Amniotic epithelial cell (primary cell): ENCODE data around the gene KRTAP5-6.

ENCODE experiments used
- DNase-seq: peaks from one replicate; pipeline ENCODE4 v3.0.0-alpha.2; 2010; ENCODE audit warnings: low read depth

Gene KRTAP5-6

DNA sequence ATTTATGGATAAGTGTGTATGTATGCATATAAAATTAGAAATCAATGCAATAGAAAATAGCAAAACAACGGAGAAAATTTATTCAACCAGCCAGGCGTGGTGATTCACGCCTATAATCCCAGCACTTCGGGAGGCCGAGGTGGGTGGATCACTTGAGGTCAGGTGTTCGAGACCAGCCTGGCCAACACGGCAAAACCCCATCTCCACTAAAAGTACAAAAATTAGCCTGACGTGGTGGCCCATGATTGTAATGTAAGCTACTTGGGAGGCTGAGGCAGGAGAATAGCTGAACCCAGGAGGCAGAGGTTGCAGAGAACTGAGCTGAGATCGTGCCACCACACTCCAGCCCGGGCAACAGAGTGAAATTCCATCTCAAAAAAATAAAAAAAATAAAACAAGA lies 5.5 kb downstream of the KRTAP5-6 start:
- no peak for DNase-seq

DNA sequence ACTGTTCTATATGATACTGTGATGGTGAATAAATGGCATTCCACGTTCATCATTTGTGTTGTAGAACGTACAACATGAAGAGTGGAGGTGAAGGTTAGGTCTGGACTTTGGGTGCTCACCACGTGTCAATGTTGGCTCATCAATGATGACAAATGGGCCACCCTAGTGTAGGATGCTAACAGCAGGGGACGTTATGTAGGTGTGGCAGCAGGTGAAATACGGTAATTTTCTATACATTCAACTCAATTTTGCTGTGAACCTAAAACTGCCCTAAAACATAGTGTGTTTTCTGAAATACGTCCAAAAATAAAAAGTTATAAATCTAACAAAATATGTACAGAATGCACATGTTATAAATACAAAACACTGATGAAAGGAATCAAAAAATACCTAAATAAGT lies 6.2 kb downstream of the KRTAP5-6 start:
- DNase-seq: no peak

DNA sequence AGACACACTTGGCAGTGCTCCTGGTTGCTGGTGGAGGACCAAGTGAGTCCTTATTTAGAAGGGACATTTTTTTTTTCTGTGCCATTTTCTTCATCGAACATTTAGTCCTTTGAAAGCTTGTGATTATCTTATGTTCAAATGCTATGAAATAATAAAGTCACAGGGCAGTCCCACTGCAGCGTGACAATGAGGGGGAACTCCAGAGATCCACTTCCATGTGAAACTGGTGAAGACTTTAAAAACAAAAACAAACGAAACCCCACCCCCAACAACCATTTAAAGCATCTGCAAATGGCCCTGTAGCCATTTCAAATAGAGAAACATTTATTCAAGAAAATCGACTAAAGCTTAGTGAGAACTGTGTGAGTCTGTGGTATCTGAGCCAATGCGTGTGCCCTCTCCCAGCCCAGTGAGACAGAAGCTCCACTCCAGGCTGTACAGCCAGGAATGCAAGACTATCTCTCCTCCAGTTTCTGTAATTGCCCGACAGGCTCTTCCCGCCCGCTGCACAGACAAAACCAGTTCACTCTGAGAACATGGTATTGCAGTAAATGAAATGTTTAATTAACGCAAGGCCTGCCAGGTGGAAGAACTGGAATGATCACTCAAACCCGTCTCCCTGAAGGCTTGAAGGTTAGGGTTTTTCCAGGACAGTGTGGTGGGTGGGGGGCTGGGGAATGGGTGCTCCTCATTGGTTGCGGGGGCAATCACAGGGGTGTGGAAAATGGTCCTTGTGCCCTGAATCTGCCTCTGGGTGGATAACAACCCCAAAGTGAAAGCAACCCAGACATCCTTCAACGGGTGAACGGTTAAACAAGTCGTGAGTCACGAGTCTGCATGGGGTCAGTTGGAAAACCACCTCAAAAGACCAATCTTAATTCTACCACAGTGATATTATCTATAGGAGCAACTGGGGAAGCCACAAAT lies 8.4 kb downstream of the KRTAP5-6 start:
- DNase-seq: peak; percentile 40

DNA sequence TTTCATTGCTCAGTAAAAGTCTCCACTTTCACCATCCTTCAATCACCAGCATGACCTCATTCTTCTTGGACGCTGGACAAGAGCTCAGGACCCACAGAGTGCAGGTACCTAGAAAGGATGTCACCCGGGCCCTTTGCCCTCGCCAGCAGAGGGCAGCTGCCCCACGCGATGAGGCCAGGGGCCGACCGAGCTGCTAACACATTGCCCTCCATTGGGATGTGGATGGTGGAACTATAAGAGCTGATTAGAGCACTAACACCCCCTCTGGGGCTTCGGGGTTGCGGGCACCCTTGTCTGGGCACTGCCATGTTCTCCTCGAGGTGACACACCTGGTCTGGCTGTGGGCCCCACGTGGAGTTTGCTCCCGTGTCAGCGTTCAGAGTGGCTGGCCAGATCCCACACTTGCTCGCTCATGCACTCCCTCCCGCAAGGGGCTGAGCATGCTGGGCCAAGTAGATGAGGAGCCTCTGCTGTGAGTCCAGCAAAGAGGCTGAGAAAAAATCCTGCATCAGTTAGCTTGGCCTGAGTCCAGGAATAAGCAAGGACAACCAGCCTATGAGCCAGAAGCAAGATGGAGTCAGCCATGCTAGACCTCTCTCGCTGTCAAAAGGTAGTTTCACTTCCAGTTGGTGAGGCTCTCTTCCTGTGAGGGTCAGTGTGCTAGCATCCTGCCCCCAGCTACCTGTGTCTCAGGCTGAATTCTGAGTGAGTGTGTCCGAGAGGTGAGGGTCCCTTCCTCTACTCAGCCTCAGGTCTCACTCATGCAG lies 9.8 kb downstream of the KRTAP5-6 start:
- no peak for DNase-seq

DNA sequence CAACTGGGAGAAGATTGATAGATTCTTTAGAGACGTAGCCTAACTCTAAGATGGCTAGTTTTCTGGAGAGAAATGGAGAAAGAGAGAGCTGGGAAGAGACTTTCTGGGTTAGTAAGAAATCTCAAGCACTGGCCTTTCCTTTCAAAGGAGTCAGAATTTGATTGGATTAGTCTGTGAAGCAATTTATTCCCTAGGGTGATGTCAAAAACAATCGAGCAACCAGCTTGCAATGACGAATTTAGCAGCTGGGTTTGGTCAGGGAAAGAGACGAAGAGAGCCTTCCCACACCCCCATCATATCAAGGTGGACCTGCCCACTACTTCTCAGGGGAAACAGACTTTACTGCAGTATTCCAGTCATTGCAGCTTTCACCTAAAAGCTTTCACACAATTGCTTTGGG lies 10.8 kb downstream of the KRTAP5-6 start:
- DNase-seq: no peak

DNA sequence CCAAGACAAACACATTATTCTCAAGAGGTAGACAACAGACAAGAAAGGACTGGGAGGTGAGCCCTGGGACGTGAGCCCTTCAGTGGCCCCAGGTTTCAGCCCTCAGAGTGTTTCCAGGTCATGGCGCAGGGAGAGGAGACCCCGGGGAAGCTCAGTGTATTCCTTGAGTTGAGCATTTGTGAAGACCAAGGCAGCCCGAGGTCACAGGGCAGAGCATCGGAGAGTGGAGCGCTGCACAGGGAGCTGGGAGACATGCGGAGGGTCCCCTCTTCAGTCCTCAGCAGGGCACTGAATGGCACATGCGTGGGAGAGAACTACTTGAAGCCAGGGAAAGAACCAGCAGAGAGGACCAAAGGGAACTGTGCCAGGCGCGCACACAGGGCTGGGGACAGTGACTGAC lies 11.7 kb downstream of the KRTAP5-6 start:
- no peak for DNase-seq

DNA sequence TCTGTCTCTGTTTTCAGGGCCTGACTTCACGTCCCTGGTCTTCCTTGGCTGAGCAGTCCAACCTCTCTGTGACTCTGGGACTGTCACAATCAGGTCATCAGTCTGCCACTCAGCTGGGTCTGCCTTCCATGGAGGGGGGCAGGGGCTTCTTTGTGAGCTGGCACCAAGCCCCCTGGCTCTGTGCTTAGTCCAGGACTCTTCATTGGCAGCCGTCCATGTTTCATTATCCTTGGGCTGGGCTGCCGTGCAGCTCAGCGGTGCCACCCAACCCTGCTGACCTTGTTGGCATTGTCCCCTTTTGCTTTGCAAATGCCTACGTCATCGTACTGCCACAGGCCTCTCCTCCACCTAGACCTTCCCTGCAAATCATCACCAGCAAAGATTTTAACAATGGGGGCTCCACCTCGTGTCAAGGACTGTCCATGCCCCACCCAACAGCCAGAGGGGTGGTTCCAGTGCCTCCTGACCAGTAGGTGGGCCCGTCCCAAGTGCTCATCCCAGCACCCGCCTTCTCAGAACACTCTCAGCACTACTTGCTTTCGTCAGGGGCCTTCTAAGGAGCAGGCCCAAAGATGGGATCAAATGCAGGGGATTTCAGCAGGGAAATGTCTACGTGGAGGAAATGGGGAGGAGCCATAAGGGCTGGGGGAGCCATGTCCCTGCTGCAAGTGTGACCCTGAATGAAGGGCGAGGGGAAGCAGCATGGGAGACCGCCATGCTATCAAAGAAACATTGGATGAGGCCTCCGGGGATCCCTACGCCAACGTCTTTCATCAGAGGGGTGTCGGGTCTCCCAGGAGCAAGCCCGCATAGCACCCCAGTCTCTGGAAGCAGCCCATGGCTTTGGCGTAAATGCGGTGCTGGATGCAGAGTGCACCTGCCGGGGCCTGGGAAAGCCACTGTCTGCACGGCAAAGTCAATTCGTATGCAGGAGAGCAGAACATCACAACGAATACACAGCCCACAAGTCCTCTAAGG lies 18.2 kb downstream of the KRTAP5-6 start:
- DNase-seq: no peak

DNA sequence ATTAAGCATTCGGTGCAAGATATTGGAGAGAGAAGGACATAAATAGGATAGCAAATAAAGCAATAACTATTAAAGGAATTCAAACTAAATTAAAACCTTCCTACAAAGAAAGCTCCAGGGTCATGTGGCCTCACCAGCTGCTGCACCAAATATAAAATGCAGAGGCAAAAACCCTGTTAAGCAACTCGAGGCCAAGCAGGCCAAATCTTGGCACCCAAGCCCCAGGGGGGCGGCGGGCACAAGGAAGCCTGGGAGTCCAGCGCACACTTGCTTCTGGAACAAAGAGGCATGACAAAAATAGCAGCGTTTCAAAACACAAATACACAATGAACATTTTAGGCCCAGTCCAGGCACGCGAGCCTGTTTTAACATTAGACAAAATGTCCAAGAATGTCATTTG lies 20.8 kb downstream of the KRTAP5-6 start:
- no peak for DNase-seq

DNA sequence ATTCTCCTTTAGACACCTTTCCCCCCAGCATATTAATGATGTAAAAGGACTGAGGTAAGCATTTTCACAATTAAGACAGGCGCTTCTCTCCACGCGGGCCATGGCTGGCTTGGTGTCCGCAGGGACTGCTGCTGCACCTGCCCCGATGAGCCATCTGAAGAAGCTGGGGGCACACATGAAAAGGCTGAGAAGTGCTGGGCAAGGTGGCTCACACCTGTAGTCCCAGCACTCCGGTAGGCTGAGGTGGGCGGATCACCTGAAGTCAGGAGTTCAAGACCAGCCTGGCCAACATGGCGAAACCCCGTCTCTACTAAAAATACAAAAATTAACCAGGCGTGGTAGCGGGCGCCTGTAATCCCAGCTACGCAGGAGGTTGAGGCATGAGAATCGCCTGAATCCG lies 21.3 kb downstream of the KRTAP5-6 start:
- DNase-seq: no peak

DNA sequence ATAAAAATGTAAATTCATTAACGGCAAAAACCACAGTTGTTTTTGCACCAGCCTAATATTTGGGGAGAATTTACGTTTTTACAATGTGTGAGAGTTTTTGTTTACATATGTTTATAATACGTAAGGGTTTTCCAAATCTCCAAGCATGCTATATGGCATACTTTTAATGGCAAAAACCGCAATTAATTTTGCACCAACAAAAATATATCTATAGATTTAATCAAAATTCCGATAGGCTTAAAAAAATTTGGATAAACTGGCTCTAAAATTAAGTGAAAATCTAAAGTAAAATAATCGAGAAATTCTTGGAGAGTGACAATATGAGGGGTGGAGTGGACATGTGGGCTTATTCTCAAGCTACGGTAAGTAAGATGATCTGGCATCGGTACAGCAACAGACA lies 22.8 kb downstream of the KRTAP5-6 start:
- no peak for DNase-seq

DNA sequence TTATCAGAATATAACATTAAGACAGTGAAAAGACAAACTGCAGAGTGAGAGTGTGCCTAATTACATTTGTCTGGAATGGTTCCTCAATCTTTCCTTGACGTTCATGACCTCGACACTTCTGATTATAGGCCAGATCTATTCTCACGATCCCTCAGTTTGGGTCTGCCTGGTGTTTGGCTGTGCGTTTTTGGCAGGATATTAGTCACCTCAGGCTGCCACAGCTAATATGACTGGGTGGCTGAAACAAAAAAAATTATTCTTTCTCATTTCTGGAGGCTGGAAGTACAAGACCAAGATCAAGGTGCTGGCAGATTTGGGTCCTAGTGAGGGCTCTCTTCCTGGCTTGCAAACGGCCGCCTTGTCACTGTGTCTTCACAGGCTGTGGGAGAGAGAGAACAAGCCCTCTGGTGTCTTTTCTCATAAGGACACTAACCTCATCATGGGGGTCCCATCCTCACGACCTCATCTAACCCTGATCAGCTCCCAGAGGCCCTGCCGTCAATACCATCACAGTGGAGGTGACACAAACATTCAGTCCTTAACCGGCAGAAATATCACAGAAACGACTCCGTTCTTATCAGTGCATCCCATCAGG lies 30.2 kb downstream of the KRTAP5-6 start:
- no peak for DNase-seq

DNA sequence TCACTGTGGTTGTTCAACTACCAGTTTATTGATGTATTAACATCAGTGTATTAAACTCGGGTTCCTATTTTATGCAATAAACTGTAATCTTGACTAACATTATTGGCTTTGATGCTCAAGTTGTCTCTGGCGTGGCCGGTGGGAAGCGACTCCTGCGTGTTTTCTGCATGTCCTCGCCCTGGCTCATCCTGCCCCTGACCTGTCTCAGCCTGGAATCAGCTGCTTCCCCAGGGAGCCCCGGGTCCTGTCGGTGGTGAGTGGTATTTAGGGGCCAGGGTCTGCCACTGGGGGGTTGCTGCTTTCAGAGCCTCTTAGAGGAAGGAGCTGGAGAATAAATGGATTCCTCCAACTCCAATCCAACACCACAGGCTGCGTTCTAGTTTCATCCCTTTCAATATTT lies 30.9 kb downstream of the KRTAP5-6 start:
- DNase-seq: no peak

DNA sequence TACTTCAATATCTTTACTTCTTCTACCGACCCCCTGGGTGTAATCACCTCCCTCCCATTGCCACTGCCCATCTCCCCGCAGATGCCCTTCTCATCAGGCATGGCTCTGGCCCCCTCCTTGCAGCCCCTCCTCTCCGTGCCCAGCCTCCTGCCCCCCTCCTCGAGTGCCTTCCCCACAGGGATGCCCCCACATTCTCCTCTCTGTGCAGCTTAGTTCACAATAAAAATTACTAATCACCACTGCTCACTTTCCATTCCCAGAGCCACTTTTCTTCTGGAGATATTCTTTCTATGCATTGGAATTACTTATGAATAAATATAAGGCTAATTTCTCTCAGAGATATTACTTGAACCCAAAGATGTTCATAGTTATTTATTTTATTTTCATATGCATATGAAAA lies 31.3 kb downstream of the KRTAP5-6 start:
- no peak for DNase-seq

DNA sequence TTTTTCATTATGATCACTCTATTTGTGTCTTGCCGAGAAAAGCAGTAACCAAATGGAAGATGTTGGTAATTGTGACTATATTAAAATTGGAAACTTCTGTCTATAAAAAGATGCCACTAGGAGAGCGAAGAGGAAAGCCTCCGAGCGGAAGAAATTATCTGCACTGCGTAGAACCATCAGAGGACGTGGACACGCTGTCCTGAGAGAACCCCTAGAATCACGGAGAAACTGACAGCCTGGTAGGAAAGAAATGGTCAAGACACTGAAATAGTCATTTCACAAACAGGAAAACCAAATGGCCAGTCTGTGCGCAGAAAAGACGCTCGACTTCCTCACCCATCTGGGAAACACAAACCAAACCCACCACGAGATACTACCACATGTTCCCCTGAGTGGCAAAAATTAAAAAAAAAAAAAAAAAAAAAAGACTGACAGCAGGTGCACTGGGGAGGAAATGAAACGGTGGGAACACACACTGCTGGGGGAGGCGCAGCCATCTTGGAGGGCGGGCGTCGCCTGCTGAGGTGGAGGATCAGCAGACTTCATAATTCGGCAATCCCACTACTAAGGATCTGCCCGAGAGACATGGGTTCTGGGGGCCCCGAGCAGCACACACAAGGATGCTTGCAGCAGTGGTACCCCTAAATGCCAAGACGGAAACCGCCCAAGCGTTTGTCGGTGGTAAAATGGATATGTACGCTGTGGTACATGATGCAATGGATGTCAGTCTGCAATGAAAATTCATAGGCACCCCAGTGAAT lies 32.1 kb downstream of the KRTAP5-6 start:
- DNase-seq: no peak

DNA sequence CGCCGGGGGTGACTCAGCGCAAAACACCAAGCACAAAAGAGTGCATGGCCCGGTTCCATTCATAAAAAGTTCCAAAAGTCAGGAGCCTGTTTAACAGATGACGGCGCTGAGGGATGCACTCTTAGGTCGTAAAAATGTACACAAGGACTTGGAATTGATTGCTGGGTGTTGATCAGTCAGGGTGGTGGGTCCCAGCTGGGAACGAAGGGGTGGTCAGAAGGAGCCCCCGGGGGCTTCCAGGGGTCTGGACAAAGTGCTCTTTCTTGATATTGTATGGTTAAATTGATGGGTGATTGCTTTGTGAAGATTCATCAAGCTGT lies 32.7 kb downstream of the KRTAP5-6 start:
- no peak for DNase-seq

DNA sequence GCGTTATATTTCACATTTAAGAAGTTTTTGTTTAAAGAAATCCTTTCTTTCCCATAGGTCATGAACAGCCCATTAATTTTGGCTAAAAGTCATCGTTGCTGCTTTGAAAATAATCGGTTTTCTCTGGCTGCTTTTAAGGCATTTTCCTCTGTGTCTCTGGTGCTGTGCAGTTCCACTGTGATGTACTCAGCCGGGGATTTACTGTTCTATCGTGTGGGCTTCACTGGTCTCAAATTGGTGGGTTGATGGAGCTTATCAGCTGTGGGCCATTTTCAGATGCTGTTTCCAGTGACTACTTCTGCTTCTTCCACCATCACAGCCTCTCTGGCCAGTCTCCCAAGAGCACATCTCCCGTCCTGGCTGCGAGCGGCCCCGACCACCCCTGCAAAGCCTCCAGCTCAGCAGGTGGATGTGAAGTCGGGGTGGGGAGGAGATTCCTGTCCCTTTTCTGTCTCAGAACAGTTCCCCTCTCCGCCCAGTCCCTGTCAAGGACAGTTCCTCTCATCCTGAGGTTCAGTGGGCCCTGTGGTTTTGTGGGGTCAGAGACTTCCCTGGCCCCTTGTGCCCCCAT lies 33.1 kb downstream of the KRTAP5-6 start:
- no peak for DNase-seq

DNA sequence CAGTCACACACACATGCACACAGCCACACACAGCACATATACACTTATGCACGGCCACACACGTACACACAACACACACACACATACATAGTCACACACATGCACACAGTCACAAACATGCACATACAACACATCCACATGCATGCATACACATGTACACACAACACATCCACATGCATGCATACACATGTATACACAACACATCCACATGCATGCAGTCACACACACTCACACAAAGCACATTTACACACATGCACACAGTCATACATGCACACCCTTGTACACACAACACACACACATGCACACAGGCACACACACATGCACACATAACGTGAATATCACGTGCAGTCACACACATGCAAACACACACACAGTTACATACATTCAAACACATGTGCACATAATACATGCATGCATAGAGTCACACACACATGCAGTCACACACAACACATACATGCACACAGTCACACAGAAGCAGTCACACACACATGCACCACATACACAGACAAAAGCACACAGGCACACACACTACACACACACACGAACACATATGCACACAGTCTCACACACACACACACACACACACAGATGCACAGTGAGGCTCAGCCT lies 34.6 kb downstream of the KRTAP5-6 start:
- no peak for DNase-seq

DNA sequence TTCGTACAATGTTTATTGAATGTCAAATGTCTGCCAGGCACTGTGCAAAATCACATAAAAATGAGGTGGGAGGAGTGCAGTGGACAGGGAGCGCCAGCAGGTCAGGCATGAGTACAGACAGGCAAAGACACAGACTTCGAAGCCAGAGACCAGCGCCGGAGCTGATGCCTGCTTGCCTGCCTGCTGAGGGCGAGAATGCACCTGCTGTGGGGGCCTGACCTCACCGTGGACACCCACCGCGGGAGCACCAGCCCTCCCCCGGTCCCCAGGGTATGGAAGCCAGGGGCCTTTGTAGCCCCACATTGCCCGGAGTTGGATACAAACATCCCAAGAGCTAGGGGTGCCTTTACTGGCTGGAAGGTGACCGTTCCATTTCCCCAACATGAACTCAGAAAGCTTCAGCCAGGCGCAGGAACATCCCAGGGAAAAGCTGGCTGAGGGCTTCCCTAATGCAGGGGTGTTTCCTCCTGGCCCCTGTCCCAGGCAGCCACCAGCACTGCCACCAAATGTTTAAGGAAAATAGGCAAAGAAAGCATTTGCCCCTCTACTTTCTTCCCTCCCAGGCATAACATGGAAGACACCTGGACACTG lies 35.5 kb downstream of the KRTAP5-6 start:
- no peak for DNase-seq

DNA sequence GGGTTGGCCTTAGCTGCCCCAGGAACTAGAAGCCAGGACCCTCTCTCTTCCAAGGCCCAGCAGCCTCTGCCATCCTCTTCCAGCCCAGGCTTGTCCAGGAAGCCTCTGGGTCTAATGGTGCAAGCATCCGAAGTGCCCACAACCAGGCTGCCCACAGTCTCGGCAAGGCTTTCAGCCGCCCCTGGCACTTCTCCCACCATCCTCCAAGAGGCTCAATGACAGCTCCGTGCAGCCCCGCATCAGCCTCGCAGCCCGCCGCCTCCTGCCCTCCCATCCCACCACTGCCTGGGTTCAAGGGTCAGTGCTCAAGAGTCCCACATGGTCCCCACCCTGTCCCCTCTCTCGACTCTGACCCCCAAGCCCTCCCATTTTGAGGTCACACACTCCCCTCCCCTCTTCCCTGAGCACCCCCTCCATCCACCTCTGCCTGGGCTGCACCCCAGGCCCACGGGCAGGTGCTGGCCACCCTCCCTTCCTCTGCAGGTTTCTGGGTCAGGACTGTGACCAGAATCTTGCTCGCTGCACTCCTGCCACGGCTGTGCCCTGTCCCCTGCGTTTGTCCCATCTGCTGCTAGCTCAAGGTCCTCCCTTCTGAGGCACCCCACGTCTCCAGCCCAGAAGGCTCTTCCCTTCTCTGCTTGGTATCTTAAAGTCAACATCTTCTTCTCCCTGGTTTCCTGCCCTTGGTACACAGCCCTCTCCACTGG lies 36.2 kb downstream of the KRTAP5-6 start:
- no peak for DNase-seq
